Smooth muscle cell of the brain vasculature (primary cell): Measurements from ENCODE around the gene DBH.

Experiments
- DNase-seq: peaks from one replicate; pipeline ENCODE4 v3.0.0-alpha.2; 2012; ENCODE audit warnings: low read depth, low spot score

DBH gene

DNA sequence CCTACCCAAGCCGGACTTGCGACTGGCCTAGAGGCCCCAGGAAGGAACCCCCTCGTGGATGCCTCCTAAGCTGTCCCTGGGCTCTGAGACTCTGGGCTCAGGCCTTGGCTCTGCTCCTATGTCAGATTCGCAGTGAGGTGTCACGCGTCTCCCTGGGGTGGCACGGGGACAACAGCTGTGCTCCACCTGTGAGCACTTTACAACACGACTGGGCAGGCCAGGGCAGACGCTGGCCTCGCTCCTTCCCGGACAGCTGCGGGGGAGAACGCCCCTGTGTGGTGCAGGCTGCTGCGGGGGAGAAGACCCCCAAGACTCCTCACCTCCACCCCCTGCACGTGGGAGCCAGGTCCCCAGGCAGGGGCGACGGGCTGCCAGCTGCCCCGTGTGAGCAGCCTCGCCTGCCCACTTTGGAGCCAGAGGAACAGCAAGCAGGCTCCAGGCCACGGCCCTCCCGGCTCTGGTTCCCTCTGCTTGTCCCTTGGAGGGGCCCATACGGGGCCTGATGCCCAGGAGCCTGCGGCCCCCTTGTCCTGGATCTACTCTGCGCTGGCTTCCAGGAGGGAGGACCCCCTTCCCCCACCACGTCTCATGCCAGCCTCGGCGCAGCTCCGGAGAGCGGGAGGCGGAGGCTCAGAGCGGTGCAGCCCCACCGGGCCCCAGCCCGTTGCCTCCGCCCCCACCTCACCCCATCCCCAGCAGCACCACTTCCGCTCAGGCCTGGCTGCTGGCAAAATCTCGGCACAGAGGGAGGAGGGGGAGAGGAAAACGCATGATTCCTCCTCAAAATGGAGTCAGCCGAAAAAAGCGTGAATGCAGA is 66.0 kb downstream of the DBH start:
- no peak for DNase-seq

DNA sequence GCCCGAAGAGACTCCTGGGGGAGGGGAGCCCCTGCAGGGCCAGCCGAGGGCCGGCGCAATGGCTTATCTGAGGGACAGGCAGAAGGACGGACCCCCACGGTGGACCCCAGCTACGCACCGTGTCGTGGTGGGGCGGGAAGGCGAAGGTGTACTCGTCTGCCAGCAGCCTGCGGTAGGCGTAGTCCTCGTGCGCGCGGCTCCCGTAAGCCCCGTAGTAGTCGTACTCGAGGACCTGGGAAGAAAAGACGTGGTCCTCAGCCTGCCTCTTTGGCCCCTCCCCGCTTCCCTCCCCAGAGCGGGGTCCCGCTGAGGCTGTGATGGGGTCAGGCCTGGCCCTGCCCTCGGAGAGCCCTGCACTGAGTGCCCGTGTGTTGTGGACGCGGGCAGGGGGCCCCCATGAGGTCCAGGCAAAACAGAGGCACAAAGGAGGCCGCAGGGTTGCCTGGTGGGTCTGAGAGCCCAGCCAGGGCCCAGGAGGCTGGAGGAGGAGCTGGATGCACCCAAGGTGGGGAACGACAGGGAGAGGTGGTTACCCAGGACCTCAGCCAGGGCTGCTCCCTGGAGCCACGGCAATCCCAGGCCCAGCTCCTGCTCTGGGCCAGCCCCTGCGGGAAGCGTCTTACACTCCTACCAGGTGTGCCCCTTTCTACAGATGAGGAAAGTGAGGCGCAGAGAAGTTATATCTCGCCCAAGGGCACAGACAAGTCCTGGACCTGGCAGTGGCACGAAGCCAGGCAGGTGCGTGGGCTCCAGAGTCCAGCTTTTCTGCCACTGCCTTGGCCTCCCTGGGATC is 66.8 kb downstream of the DBH start:
- DNase-seq, result no peak

- DNase-seq, result no peak
Measured at GRCh38 chr9:133703591-133704399, 67.6 kb downstream of the DBH start.

GRCh38 chr9:133704711-133705181 is 68.6 kb downstream of the DBH start:
- no peak for DNase-seq

DNA sequence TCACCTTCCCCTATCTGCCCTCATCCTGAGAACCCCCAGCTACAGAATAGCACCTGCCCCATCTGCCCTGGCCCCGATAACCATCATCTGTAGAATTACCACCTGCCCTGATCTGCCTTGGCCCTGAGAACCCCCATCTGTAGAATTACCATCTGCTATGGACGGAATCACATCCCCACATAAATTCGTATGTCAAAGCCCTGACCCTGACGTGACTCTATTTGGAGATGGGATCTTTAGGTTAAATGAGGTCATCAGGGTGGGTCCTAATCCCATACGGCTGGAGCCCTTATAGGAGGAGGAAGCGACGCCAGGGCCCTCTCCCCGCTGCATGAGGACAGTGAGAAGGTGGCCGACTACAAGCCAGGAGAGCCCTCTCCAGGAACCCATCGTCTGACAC is 69.4 kb downstream of the DBH start:
- DNase-seq, result no peak

DNA sequence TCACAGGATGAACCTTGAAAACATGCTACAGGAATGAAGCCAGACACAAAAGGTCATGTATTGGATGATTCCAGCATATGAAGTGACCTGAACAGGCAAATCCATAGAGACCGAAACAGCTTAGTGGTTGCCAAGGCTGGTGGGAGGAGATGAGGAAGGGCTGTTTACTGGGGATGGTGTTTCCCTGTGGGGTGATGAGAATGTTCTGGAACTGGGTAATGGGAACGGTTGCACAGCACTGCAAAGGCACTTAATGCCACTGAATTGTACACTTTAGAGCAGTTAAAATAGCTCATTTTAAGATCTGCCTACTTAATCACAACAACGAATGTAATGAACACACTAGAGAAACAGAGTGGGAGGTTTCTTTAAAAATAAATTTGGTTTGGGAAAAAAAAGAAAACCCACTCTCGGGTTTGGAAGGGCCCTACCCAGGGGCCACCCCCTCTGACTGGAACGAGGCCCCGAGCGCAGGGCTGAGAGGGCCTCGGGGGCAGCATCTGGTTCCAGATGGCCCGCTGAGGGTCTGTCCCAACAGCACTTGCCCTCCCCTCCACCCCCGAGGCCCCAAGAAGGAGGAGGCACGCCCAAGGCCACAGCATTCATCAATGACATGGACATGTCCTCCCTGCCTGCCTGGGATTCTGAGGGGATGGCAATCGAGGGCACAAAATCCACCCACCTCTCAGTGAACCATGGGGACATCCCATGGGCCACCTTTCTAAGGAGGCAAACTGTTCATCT is 70.3 kb downstream of the DBH start:
- DNase-seq, result no peak

GRCh38 chr9:133707065-133707762 is 71.1 kb downstream of the DBH start:
- DNase-seq, result no peak

DNA sequence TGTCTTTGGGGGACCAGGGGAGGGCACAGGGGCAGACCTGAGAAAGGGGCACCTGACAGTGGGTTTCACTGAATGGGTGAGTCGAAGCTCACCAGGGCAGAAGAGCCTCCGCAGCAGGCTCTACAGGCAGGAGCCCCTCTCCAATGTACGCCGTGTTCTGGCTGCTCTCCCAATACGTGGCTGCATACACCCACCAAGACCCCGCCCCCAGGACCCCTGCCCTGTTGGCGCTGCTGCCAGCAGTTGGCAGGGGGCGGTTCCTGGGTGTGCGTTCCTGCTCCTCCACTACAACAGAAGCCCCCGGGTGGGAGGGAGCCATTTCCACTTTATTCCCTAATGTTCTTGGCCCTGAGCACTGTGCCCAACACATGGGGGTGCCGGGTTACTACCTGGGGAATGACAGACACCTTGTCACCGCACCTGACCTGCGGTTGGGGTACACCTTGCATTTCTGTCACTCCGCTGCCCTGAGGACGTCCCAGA is 71.6 kb downstream of the DBH start:
- DNase-seq, result no peak

- DNase-seq, result no peak
Measured at GRCh38 chr9:133708246-133709014, 72.3 kb downstream of the DBH start.
